Fibroblast of gingiva (primary cell): ENCODE measurements around the gene C14orf93.
"Not testable (repeated sequence)": the region's sequence is repeated elsewhere in the genome, so short reads cannot be mapped to it uniquely, and the experiment has no call there.

Source experiments
- DNase-seq: peaks from one replicate; pipeline ENCODE4 v3.0.0-alpha.2; 2011; ENCODE audit warnings: low read depth

The C14orf93 gene

DNA sequence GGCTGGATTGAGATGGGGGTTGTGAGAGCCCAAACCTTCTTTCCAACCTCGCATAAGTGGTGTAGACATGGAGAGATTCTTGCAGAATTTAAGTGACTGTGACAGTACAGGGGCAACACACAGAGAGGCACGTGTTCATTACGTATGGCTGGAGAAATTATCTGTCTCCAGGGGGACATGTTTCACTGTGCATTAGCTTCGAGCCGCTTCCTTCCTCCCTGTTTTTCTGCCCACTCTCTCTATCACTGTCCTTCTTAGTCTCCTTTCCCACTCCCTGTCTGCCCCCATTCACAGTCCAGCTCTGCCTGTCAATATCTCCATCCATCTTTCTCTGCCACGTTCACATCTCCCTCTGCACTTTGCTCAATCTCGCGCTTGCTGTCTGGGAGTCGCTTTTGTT is 11.5 kb upstream of the C14orf93 start:
- DNase-seq: no peak

DNA sequence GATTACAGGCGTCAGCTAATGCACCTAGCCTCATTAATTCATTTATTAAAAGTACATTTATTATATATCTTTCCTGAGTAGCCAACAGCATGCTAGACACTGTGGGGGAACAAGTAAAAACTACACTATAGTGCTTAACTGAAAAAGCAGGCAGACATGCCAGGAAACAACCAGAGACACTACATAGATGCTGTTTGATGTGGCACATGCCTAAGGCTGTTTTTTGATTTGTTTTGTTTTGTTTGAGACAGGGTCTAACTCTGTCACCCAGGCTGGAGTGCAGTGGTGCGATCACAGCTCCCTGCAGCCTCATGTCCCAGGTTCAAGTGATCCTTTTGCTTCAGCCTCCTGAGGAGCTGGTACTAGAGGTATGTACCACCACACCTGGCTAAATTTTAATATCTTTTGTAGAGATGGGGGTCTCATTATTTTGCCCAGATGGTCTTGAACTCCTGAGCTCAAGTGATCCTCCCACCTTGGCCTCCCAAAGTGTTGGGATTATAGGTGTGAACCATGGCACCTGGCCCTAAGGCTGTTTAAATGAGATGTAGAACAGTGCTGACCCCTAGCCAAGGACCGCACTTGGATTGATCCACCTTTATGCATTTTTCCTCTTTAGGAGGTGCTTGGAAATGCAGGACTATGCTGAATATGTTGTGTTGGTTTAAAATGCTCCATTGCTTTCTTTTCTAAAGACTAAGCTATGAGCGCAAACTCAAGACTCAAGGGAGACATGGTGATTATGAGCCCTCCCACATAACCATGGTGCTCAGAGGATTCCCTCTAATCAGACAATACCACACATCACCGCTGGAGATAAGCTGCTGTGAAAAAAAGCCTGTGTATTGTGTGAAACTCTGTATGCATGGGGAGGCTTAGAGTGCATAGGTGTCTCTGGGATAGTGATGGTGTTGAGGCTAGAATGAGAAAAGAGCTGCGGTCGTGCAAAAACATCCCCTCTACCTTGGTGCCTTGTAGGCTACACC is 10.5 kb upstream of the C14orf93 start:
- no peak for DNase-seq

DNA sequence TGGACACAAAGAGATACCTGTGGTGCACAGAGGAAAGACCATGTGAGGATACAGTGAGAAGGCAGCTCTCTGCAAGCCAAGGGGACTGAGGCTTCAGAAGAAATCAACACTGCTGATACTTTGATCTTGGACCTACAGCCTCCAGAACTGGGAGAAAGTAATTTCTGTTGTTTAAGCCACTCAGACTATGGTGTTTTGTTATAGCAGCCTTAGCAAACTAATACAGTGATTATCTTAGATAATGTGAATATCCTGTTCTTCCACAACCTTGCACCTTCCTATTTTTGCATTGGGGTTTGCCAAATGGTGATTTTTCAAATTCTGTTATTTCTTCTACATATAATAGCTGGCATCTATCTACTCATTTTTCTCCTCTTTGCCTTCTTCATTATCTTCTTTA is 8.2 kb upstream of the C14orf93 start:
- no peak for DNase-seq

DNA sequence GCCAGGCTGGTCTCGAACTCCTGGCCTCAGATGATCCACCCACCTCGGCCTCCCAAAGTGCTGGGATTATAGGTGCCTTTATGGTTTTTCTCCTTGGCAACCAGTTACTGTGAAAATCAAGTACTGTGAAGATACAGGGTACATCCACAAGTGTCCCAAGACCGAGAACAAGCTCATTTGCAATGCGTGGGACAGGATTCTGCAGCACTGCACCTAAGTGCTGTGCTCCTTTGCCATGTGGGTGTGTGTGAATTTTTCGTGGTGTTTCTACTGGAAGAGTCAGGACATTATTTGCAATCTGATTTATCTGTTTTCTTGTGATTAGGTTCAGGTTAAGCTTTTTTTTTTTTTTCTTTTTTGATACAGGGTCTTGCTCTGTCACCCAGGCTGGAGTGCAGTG is 7.1 kb upstream of the C14orf93 start:
- no peak for DNase-seq

DNA sequence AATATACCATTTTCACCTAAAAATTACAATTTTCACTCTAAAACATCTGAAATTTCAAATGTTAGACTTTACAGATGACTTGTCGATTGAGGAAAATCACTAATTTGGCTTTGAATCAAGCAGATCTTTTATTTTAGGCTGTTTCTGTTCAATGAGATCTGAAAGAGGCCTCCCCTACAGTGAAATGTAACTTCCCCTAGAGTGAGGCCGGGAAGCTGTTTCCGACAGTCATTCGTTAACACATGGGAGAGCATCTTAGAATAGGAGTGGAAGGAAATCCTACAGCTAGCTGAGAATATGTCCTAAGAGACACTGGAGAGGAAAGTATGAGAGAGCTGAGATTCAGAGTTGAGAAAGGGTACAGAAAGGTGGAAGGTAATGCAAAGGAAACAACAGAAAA is 5.7 kb upstream of the C14orf93 start:
- no peak for DNase-seq

DNA sequence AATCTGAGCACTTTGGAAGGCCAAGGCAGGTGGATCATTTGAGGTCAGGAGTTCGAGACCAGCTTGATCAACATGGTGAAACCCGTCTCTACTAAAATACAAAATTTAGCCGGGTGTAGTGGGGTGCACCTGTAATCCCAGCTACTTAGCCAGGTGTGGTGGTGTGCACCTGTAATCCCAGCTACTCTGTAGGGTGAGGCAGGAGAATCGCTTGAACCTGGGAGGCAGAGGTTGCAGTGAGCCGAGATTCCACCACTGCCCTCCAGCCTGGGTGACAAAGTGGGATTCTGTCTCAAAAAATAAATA is 3.8 kb upstream of the C14orf93 start:
- not testable (repeated sequence) for DNase-seq

DNA sequence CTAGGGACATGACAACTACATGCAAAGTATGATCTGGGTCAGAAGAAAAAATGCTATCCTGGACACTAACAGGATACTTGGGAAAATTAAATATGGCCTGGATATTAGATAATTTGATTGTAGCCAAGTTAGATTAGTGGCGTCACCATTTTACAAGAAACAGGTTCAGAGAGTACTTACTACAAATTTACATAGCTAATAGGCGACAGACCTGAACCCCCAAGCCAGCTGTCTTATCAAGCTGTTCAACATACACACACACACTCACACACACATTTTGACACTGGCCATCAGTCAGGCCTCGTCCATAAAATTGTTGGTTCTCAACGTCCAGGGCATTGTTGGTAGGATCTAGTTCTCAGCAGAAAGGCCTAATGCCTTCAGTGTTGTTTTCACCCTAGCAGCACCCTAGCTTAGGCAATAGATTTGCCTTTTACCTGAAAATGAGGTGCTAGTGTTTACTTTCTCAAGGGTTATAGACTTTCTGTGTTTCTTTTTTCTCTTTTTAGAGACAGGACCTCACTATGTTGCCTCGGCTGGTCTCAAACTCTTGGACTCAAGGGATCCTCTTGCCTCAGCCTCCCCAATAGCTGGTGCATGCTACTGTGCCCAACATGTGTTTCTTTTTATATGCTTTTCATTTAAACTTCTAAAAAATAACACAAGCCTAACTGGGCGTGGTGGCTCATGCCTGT is 3.3 kb upstream of the C14orf93 start:
- no peak for DNase-seq

DNA sequence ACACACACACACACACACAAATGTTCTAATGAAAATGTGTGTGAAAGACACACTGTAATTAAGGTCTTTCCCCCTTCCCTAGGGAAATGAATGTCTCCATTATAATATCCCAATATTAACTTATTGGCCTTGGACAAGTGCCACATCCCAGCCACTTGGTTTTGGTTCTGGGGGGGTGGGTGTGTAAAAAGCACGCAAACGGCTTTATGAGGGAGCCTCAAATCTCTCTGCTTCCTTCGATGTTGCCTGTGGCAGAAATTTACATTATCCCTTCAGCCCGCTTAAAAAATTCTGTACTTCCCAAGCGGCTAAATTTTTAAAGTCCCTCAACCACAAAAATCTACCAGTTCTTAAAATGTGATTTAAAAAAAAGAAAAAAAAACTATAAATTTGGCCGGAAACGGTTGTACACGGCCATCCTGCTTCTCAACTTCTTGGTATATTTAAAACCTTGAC is 432 bp downstream of the C14orf93 start:
- no peak for DNase-seq

DNA sequence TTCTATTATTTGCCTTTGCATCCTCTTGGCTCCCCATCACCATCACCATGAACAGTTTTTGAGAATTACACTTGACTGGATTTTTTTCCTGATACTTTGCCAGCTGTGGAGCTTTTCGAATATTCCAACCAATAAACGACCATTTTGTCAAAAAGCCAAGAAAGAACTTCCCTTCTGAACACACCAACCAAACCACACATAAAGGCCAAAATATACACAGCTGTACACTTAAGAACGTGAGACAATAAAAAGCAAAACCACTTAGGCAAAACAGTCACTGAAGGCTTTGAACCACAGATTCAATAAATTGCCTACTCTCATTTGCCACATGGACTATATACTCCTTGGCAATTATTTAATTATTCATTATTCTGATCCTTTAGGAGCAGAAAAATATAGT is 1.1 kb downstream of the C14orf93 start:
- DNase-seq: no peak

DNA sequence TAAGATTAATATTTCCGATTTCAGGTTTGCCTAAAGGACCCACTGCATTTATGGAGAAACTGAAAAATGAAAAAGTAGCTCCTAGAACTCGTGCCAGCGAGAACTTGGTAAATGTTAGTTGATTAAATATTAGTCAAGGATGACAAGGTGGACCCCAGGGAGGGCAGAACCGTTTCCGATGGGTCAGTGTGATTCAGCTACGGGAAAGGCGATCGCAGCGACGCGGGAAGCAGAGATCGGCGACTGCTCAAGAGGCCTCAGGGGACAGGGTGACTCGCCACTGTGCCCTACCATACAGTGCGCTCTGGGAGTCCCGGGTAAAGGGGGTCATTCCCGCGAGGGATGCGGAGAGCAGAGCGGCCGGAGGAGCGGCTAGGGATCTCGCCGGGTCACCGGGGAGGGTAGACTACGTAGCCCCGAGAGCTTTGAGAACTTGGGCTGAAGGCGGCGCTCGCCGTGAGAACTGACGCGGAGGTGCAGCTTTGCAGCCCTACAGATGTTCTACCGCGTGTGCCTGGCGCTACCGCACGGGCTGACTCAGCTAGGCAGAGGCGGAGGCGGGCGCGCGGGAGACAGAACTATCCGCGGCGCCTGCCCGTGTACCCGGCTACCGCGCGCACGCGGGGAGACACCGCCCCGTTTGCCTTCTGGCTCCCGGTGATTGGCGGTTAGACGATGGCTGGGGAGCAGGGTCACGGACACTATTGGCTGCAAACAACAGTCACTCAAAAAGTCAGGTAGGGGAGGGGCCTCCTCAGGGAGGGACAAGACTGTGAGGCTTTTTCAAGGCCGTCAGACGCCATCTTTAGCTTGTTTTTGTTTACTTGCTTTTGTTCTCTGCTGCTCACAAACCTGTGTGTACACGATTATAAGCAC is 3.2 kb downstream of the C14orf93 start:
- peak; percentile 97 for DNase-seq

DNA sequence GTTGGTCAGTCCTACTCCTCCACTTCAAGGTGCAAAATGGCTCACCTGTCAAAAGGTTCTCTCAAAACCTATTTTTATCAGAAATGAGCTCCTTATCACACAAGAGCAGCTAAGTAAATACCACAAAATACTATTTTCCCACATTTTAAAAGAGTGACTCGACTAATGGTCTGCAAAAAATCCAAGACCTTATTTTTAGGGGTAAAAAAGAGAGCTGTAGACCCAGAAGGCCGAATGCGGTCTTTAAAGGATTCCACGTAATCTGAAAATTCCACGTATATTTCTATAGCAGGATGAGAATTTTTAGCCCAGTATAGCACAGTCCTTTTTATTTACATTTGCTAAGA is 3.8 kb downstream of the C14orf93 start:
- no peak for DNase-seq

DNA sequence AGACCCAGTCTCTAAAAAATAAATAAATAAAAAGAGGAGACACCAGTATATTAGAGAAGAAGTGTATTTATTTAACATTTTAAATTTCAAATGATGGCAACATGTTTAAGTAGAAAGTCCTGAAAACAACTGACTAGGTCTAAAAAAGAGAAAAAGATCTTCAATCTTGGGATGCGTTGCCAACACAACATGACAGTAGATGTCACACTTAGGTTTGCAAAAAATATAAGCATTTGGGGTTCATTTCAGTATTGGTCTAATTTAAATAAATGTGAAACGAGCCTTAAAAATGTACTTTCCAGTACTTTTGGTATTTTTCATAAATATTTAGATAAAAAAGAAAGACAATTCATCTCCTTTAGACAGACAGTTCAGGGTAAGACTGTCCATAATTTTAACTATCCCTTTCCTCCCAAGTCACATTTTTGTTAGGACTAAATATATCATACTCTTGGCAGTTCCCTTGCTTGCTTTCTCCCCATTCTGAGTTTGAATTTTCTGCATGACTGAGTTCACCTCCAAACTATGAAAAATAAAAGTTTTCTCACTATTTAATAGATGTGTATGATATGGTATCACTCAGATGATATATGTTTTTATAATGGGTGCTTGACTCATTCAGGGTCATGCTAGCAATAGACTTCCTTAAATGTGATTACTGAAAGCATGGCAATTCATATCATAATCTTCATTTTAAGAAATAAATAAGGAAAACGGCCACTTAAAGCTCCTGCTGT is 4.3 kb downstream of the C14orf93 start:
- no peak for DNase-seq

DNA sequence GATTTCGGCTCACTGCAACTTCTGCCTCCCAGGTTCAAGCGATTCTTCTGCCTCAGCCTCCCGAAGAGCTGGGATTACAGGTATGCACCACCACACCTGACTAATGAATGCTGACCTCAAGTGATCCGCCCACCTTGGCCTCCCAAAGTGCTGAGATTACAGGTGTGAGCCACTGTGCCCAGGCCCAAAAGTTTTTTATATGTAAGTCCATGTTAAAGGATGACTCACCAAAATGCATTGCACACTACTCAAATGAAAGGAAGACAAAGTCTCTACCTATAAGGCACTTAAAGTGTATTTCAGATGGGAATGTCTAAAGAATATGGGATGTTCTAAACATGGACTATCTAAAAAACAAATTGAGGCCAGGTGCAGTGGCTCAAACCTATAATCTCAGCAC is 5.7 kb downstream of the C14orf93 start:
- DNase-seq: not testable (repeated sequence)

DNA sequence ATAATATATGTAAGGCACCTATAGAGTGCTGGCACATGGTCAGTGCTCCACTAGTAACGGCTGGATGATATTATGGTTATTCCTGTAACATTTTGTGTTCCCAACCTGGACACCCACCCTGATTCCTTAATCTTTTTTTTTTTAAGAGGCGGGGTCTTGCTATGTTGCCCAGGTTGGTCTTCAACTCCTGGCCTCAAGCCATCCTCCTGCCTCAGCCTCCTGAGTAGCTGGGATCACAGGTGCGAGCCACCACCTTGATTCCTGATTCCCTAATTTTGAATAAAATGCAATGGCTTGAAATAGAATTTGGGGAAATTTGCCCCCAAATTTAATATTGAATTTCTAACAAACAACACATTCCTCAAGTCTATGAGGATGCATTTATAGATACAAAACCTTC is 7.4 kb downstream of the C14orf93 start:
- no peak for DNase-seq

DNA sequence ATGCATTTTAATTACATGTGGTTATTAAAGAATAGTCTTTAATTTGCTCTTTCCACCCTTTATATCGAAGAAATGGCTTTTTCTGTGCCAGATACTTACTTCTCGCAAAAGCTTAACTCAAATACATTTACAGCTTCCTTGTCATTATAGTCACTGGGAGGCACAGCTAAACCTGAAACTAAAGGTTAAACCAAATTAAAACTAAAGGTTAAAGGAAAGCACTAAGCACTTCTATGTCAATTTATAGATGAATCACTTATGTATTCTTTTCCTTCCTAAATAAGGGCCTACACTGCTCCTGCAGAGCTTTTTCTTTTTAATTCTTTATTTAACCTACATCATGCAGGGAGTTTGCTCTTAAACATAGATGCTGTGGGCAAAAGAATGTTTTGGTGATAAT is 9.1 kb downstream of the C14orf93 start:
- DNase-seq: no peak

DNA sequence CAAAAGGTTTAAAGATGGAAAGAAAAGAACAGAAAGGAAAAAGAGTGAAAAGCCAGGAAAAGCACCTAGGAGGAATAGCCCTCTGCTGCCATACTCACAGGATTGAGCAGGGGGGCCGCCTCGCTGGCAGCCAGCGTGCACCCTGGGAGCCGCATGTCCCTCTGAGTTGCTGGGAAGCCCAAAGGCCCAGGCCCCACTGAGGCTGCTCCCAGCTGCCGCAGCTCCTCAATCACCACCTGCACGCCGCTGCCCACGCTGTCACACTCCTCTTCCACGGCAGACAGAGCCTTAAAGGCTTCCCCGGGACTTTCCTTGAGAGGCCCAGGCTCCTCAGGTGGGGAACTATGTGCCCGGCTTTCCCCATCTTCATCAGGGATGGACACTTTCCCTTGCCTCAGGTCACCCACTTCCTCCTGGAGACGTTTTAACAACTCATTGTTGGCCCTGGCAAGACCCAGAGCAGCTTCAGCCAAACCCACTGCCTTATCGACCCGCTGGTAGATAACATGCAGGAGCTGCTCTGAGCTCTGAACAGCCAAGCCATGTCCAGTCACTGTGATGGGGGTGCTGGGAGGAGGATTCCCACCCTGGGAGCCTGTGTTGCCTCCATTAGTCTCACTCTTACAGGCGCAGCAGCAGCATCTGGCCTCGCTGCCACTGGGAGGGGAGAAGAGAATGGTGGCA is 11.5 kb downstream of the C14orf93 start:
- DNase-seq: no peak

DNA sequence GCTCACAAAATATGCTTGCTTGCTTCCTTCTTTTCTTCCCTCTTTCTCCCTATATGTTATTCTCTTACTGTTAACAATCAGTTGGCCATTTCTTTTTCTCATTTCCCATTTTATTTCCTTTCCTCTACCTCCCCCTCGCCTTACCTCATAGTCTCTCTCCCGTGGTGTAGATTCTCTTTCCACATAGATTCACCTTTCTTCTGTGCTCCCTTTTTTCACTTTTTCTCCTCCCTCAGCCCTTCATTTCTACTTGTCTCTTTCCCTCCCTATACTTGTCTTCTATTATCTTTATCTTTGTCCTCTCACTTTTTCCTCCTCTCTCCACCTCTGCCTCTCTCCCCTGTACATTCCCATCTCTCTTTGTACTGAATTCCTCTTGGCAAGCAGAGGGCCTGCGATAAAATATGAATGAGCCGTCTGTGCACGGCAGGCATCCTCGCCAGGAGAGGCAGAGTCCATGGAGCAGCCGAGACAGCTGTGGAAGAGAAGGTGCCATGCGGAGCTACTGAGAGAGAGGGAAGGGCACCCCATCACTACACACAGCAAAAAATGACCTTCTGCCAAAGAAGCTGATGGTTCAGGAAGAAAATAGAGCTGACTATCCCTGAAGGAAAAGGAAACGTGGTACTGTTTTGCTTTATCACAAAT is 12.1 kb downstream of the C14orf93 start:
- DNase-seq: no peak

DNA sequence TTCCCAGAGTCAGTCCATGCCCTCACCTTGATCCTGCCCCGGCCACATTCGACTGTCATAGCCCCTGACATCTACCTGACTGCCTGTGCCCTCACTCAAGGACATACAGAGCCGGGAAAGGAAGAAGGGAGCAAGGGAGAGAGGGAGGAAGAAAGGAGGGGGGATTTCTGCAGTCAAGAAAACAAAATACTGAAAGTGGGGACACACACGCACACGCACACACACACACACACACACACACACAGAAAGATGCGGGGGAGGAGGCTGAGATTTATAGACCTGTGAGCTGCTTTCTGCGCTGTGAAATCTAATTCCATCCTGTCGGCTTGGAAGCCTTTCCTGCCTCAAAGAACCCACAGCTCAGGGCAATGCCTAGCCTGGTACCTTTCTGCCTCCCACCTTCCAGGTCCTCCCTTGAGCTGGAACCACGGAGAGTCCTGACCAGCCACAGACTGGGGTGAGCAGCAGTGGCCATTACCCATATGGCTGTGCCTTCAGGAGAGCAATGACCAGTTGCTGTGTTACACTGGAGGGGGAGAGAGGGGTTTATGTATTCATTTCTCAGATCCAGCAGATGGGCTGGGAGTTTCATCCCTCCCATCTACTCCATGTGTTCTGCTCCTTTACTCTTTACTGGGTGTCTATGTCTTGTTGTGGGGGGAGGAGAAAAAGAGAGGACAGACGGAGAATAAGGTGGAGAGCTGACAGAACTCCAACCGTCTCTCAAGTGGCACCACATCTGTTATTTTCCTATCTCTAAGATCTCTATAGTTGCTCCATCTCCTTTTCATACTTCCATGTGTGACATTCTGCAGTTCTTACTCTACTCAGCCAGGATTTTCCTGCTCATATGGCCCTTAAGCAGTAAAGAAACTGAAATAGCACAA is 12.9 kb downstream of the C14orf93 start:
- DNase-seq: no peak

DNA sequence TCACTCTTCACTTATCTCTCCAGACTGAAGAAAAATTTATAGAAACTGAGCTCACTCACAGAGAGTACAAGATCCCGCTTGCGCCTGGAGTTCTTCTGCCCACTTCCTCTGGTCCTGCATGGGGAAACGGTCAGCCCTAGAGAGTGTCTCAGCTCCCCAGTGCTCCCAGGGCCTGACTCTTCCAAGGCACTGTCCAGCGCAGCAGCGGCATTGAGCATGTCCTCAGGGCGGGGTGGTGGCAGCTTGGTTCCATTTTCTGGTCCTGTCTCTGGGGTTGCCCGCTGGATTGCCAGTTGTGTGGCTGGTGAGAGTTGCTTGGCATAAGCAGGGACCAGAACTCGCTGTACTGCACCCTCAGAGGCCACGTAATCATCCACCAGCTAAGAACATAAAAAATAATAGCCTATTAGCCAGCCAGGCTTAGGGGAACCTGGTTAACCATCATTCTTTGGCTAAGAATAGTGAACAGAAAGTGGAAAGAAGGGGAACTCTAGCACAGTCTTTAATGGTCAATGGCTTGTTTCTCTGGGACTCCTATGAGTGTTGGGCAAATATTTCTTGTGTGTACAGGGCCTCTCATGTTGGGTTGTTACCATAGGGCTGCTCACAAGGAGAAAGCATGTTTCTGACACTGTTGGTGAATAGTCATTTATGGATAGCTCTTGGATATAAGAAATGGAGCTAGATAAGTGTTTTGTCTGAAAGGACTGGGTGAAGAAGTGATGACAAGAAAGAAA is 13.9 kb downstream of the C14orf93 start:
- no peak for DNase-seq
